Right lobe of liver (tissue), 6 donors: Measurements from ENCODE around the gene STK17B. TPM values are rescaled to one million over a fixed set of nuclear protein-coding genes. Genes with fewer than 3 reads are reported as not detected.

Experiments
- ATAC-seq, 4 donors: fragments of 200-7000 bp; cut with Tn5 transposase; one replicate each; pipeline ENCODE4 v1.9.1; 2020; ENCODE audit warnings: mild to moderate bottlenecking in 4 of 4, moderate library complexity in 4 of 4
- DNase-seq, 3 donors: peaks; one replicate each; pipeline ENCODE4 v3.0.0-alpha.2; 2020
- H3K27ac ChIP-seq, 3 donors: fragments of 200-600 bp; one replicate each; pipeline ENCODE4 v1.8.0; 2022
- H3K27me3 ChIP-seq, 2 donors: fragments of 200-600 bp; one replicate each; pipeline ENCODE4 v1.8.0; 2022
- H3K36me3 ChIP-seq, 4 donors: fragments of 200-600 bp; sonication (generic) in 1 of 4; one replicate each; pipeline versions ENCODE4 v1.5.1 to v1.8.0; 2017 to 2022; ENCODE audit warnings: control low read depth in 1 of 4
- H3K4me1 ChIP-seq, 4 donors: fragments of 200-600 bp; sonication (generic) in 1 of 4; one replicate each; pipeline versions ENCODE4 v1.5.1 to v1.8.0; 2017 to 2022; ENCODE audit warnings: control low read depth in 1 of 4
- H3K4me3 ChIP-seq, 3 donors: fragments of 200-600 bp; one replicate each; pipeline ENCODE4 v1.8.0; 2022
- H3K9me3 ChIP-seq, 4 donors: fragments of 200-600 bp; sonication (generic) in 1 of 4; one replicate each; pipeline versions ENCODE4 v1.5.1 to v1.8.0; 2017 to 2022; ENCODE audit warnings: control low read depth in 1 of 4
- CTCF ChIP-seq, 4 donors: fragments of 200-600 bp in 3 of 4; fragments of 450-650 bp in 1 of 4; IDR thresholded peaks; one replicate each; pipeline versions ENCODE4 v1.5.1 to v1.8.0; 2016 to 2022; ENCODE audit warnings: antibody characterized with exemption in 4 of 4, mild to moderate bottlenecking in 2 of 4
- POLR2A ChIP-seq: fragments of 450-650 bp; IDR thresholded peaks from one replicate; pipeline ENCODE4 v1.6.1; 2017; ENCODE audit warnings: antibody characterized with exemption, mild to moderate bottlenecking
- WGBS: methylation state at CpG from one replicate; pipeline ENCODE4 v1.1.6; 2018; ENCODE audit warnings: low coverage, low lambda C conversion rate; ENCODE audit not compliant: insufficient coverage; ENCODE audit errors: missing lambda C conversion rate; 5-methylcytosine and 5-hydroxymethylcytosine counted together
- intact Hi-C, 2 donors: fragments of 100-400 bp; cut with DNase I; formaldehyde crosslinking; loops; one replicate each; pipeline versions ENCODE4 v1.11.2 to v1.14.1; 2022
- total RNA-seq, 6 experiments: library from RNA; depleted of rRNA in 2 of 6; stranded (reverse); fragments of >200 nt in 2 of 6; fragmentation: NEBNext Ultra II Directional in 3 of 6; extraction: Animal tissue kit (Norgen Biotek cat#: 25700) in 3 of 6; gene quantifications; one replicate each; pipeline versions ENCODE4 v1.1.0 to v1.2.4, GENCODE V29; 2016 to 2023
- donor health status: DM: no; HTN: yes; CAD: no.
- donor health status: DM: no; HTN: no; CAD: no.
- donor health status: DM: no; HTN: no; CAD: no.
- donor health status: DM: no; HTN: yes; CAD: no.
- donor health status: DM: no; HTN: yes; CAD: no.

The STK17B gene
- total RNA-seq, 6 experiments from 2014 or later: 1.7 to 8.7 (median 5.1) TPM

DNA sequence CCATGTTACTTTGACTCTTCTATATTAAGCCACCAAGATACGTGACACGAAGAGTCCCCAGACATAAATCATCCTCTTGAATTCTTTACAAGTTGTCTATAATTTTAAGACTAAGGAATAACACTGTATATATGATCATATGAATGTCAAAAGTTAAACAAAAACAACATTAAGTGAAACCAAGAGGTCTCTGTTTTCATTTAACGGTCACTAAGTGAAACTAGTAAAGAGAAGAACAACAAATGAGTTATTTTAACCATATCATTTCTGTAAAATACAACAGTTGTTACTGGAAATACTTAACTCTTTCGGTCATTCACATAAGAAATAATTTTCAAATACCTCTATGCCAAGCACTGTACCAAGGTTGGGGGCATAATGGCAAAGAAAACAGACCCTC is 45.7 kb upstream of the STK17B start:
- Histone ChIP-seq H3K4me1 (no peaks in the 10 kb centered on the region), H3K4me3 (no peak overlapping the region), H3K27ac (no peak overlapping the region), H3K9me3 (no peaks in the 10 kb centered on the region), H3K27me3 (no peaks in the 10 kb centered on the region), H3K36me3 (no peaks in the 10 kb centered on the region)
- WGBS: 71% methylated on average over 4 of the region's 4 CpGs
- DNase-seq (no peak), ATAC-seq (no peak)
- TF ChIP-seq POLR2A: no peak
- TF ChIP-seq CTCF (IDR thresholded peaks at IDR 0.05): no peak
- intact Hi-C loops: no loop called here

- Histone ChIP-seq H3K27me3 (no peaks in the 10 kb centered on the region), H3K4me1 (no peaks in the 10 kb centered on the region), H3K9me3 (no peaks in the 10 kb centered on the region), H3K36me3 (no peaks in the 10 kb centered on the region), H3K4me3 (no peak overlapping the region), H3K27ac (no peak overlapping the region)
- no peak for DNase-seq
- TF ChIP-seq CTCF (IDR thresholded peaks at IDR 0.05) (no peak), POLR2A (no peak)
- ATAC-seq: no peak
- intact Hi-C loops: no loop called here
- 82% methylated on average over 6 of the region's 6 CpGs for WGBS
Measured at GRCh38 chr2:196215376-196215775, 44.0 kb upstream of the STK17B start.

DNA sequence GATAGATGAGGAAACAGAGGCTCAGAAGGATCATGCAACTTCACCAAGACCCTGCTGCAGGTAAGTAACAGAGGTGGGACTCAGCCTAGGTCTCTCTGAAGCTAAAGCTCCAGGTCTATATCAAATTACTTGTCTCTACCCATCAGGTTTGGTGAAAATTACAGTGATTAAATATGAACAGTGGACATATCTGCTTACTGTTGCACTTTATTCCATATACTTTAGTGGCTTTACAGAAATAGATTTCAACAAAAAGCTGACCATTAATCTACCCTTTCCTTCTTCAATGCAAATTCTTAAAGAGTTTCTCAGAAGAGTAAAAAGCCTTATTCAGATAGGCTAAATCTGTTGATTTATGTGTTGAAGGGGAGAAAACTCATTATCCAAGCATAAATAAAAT is 42.8 kb upstream of the STK17B start:
- Histone ChIP-seq H3K9me3 (no peaks in the 10 kb centered on the region), H3K27me3 (no peaks in the 10 kb centered on the region), H3K27ac (no peak overlapping the region), H3K36me3 (no peaks in the 10 kb centered on the region), H3K4me3 (no peak overlapping the region), H3K4me1 (no peaks in the 10 kb centered on the region)
- intact Hi-C loops: no loop called here
- ATAC-seq (no peak), DNase-seq (no peak)
- no peak for TF ChIP-seq CTCF (IDR thresholded peaks at IDR 0.05)
- TF ChIP-seq POLR2A: no peak

DNA sequence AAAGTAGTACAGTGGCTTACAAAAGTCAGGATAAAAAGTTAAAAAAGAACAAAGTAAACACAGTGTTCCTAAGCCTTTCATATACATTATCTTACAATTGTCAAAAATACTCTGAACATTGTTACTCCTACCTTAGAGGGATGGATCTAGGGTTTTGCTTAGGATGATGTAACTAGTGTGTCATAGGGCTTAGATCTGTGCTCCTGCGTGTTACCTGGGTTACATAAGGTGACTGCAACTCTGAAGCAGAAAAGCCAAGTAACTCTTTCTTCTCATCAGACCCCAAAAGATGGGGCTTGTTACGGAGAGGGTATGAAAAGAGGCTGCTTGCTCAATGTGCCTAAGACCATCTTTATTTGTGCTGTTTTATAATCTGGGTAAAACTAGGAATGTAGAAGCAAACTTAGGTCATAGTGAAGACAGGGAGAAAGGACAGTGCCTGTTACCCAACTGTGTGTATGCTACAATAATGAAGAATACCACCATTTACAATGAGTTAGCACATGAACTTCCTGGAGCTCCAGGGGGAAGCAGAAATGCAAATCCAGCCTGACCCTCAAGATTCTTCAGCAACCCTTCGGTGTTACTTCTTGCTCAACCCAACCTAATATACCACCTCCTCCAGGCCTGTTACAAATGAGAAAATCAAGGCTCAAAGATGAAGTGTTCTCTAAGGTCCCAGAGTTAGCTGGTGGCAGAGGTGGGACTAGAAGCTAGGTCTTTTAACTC is 42.0 kb upstream of the STK17B start:
- Histone ChIP-seq H3K4me3 (no peak overlapping the region), H3K27ac (no peak overlapping the region), H3K27me3 (no peaks in the 10 kb centered on the region), H3K9me3 (no peaks in the 10 kb centered on the region), H3K36me3 (no peaks in the 10 kb centered on the region), H3K4me1 (no peaks in the 10 kb centered on the region)
- DNase-seq (no peak), ATAC-seq (peak in 1 of 4 donors; percentile 28)
- 89% methylated on average over 2 of the region's 3 CpGs for WGBS
- intact Hi-C loops: no loop called here
- TF ChIP-seq CTCF (IDR thresholded peaks at IDR 0.05) (no peak), POLR2A (no peak)

- intact Hi-C loops: no loop called here
- no peaks in the 10 kb centered on the region for H3K36me3 ChIP-seq
- H3K4me3 ChIP-seq: no peak overlapping the region
- WGBS: 71% methylated on average over 1 of the region's 1 CpG
- no peaks in the 10 kb centered on the region for H3K27me3 ChIP-seq
- no peak for DNase-seq
- no peak for ATAC-seq
- H3K9me3 ChIP-seq: no peaks in the 10 kb centered on the region
- no peak overlapping the region for H3K27ac ChIP-seq
- no peak for TF ChIP-seq POLR2A
- TF ChIP-seq CTCF (IDR thresholded peaks at IDR 0.05): no peak
- no peaks in the 10 kb centered on the region for H3K4me1 ChIP-seq
Measured at GRCh38 chr2:196208915-196209314, 37.5 kb upstream of the STK17B start.
